Stimulated activated CD4-positive, alpha-beta T cell treated with anti-CD3 and anti-CD28 coated beads, Interleukin-4, amount 100 ng/mL, for 24 hours (primary cell): ENCODE results near the gene GAL3ST1.
"Not testable (repeated sequence)": the region's sequence is repeated elsewhere in the genome, so short reads cannot be mapped to it uniquely, and the experiment has no call there.

Experiments used
- DNase-seq: peaks from one replicate; pipeline ENCODE4 v3.0.0-alpha.2; 2020

The GAL3ST1 gene, protein sequence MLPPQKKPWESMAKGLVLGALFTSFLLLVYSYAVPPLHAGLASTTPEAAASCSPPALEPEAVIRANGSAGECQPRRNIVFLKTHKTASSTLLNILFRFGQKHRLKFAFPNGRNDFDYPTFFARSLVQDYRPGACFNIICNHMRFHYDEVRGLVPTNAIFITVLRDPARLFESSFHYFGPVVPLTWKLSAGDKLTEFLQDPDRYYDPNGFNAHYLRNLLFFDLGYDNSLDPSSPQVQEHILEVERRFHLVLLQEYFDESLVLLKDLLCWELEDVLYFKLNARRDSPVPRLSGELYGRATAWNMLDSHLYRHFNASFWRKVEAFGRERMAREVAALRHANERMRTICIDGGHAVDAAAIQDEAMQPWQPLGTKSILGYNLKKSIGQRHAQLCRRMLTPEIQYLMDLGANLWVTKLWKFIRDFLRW

DNA sequence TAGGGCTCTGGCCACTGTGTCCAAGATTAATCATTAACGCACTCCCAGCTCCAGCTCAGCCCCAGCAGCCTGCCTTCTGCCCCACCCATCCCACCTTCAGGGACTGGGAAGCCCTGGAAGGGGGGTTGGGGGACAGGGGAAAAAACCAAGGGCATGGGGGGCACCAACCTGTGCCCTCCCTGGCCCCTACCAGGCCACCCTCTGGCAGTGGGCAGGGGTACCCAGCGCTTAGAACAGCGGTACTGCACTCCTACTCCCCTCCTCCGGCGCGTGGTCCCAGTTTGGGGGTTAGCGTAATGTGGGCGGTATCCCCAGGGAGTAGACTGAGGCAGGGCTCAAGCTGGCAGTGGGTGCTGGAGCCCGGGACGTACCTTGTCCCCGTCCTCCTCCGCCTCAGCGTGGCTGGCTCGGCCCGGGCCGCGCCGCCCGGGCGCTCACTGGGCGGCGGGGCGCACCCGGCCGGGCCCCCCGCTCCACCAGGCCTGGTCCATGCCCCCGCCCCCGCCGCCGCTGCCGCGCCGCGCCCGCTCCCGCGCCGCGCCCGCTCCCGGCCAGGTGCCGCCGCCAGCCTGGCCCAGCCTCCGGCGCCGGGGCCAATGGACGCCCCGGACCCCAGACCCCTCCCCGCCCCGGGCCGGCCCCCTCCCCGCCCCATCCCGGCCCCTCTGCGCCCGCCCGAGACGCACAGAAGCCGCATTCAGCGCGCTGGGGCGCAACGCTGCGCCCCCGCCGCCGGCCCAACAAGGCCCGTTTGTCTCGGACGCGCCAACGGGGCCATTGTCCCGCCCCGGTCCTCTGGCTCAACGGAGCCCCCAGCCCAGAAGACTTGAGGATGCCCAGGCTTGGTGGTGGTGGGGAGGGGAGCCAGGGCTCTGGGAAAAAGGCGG lies at the start of gene GAL3ST1:
Gene GAL3ST1, minus strand, starts transcription at position 571 of the 887 bp plus-strand sequence. CDS start 17,273 bp downstream, outside the sequence.
- DNase-seq = no peak

DNA sequence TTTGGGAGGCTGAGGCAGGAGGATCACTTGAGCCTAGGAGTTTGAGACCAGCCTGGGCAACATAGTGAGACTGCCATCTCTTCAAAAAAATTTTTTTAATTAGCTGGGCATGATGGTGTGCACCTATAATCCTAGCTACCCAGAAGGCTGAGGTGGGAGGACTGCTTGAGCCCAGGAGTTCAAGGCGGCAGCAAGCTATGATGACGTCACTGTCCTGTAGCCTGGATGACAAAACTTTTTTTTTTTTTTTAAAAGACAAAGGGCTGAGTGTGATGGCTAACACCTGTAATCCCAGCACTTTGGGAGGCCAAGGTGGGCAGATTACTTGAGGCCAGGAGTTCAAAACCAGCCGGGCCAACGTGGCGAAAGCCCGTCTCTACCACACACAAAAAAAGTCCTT lies 45.4 kb upstream of the GAL3ST1 start:
- not testable (repeated sequence) for DNase-seq

DNA sequence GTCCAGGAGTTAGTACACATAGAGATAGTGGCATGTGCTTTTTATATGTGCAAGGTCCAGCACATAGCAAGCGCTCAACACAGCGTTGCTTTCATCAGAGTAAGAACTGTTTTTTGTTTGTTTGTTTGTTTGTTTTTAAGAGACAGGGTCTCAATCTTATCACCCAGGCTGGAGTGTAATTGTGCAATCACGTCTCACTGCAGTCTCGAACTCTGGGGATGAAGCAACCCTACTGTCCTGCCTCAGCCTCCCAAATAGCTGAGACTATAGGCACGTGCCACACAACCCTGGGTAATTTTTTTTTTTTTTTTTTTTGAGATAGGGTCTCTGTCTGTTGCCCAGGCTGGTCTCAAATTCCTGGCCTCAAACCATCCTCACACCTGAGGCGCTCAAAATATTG lies 43.4 kb upstream of the GAL3ST1 start:
- DNase-seq = no peak

DNA sequence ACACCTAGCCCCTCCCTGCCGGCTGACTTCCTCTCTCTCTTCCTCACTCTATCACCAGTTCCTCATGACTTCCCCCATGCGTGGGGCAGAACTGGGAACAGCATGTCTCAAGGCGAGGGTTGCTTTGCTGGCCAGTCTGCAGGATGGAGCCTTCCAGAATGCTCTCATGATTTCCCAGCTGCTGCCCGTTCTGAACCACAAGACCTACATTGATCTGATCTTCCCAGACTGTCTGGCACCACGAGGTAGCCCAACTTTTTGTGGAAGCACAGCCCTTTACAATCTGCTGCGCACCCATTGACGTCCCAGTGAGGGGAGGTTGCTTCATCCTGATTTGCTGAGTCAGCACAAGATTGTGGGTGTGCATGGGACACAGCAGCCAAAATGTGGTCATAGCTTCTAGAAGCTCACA lies 41.1 kb upstream of the GAL3ST1 start:
- DNase-seq = no peak

DNA sequence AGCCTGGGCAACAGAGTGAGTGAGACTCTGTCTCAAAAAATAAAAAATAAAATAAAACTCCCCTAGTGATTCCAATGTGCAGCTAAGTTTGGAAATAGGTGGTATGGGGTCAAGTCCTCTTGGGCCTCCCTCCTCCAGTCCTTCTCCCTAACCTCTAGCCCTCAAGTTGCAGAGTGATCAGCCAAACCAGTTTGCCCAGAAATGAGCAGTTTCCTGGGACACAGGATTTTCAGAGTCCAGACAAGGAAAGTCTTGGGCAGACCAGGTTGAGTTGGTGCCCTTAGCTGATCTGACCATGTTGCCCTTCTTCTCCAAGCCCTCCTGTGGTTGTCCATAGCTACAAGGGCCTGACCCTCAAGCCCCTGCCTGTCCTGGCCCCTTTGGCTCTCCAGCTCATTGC lies 40.4 kb upstream of the GAL3ST1 start:
- no peak for DNase-seq

DNA sequence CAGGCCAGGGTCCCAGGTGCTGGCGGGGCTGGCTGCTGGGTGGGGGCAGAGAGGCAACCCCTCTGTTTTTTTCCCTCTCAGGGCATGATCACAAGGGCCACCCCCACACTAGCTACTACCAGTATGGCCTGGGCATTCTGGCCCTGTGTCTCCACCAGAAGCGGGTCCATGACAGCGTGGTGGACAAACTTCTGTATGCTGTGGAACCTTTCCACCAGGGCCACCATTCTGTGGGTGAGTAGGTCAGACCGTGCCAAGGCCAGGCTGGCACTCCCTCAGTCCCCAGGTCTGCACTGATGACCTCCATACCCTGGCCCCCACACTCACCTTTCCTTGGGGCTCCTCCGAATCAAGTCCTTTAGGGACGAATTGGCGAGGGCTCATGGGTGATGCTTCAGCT lies 39.8 kb upstream of the GAL3ST1 start:
- DNase-seq = no peak

DNA sequence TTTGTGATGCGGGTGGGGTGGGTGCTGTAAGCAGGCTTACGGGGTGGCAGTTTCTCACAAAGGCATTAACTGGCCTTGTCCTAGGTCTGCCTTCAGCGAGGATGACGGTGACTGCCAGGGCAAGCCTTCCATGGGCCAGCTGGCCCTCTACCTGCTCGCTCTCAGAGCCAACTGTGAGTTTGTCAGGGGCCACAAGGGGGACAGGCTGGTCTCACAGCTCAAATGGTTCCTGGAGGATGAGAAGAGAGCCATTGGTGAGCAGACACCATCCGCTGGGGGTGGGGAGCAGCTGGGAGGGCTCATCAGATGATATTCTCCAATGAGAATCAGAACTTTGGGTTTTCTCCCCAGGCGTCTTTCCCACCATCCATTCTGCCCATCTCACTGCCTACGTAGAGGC lies 38.3 kb upstream of the GAL3ST1 start:
- no peak for DNase-seq

DNA sequence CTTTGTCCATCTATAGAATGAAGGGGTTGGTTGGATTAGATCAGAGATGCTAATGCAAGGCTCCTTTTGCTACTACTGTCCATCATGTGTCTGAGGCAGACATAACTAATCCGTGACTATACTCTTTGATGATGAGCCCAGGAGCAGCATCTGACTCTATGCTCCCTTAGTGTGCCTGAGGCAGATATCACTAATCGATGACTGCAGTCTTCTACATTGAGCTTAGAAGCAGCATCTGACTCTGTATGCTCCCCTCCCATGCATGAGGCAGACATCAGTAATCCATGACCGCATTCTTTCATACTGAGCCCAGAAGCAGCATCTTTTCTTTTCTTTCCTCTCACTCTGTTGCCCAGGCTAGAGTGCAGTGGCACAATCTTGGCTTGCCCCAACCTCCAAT lies 36.7 kb upstream of the GAL3ST1 start:
- DNase-seq = no peak

DNA sequence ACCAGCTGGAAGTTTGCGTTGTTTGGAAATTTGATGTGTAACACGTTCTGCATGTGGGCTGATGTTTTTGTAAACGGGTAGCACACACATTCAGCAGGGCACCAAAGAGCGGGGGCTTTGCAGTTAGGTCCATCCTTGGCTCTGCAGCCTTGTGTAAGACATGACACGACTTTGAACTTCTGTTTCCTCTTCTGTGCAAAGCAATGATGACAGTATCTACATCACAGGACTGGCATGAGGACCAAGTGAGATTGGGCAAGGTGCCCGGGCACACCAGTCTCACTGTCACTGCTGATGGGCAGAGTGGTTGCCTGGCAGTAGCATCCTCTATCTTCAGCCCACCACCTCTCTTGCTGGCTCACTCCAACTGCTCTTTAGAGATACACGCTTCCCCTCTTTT lies 35.8 kb upstream of the GAL3ST1 start:
- no peak for DNase-seq

DNA sequence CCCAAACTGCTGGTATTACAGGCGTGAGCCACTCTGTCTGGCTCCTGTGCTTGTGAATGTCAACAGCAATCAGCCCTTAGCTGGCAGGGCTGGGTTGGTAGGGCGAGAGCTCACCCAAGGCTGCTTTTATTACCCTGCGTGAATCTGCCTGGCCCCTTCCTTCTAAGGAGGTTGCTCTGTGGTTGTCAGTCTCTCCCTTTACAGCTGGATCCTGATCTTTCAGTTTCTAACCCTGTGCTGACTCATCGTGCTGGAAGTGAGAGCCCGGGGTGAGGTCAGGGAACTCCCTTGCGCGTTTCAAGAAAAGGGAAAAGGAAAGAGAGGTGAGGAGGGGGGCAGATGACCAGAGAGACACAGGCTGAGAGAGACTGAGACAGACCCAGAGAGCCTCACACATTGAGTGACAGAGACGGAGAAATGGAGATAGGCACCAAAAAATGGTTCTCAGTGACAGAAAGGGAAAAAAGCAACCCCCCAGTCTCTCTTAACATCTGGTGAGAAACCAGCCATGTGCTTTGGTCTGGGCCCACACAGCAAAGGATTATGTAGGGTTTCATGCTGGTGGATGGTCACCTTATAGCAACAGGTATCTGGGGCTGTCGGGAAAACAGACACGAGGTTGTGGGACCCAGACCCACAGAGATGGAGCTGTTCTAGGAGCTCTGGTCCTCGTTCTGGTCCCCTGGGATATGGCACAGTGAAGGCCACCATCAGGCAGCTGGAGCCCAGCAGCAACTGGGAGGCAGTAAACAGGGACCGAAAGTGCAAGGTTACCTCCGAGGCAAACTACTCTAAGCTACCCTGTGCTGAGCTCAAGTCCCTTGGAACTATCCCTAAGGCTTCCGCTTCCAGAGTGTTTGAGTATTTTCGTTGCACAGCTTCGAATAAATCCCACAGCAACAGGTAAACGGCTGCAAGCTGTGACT lies 35.1 kb upstream of the GAL3ST1 start:
- DNase-seq = peak; percentile 26

DNA sequence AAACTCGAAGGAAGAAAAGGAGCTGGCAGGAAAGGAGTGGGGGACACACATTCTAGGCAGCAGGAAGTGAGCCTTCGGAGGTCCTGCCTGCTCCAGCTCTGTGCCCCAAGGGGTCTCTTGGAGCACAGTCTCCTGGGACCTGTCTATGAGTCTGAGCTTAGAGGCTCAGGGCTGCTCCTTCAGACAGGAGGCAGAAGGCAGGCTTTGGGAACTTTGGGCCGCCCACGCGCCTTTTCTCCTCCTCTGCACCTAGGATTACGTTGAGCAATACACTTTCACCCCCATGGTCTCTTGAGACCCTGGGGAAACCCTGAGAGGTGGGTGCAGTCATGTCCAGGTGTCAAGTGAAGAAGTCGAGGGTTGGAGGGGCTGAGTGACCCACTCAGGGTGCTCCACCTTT lies 33.5 kb upstream of the GAL3ST1 start:
- no peak for DNase-seq

DNA sequence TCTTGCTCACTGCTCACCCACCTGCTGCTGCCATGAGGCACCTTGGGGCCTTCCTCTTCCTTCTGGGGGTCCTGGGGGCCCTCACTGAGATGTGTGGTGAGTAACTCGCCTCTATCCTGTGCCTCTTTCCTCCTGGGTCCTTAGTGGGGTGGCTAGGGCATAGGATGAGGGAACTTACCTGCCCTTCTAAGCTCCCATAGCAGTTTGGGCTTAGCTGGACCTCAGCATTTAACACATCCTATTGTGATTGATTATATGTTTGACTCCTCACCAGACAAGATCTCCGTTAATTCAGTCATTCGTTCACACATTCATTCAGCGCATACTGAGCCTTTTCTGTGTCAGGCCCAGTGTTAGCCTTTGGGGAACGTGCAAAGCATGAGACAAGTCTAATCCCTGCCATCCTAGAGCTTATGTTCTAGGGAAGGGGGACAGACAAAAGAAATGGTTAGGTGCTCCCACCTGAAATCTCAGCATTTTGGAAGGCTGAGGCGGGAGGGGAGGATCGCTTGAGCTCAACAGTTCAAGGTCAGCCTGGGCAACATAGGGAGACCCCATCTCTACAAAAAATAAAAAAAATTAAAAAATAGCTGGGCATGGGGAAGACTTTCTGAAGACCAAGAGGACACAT lies 33.0 kb upstream of the GAL3ST1 start:
- DNase-seq = no peak

DNA sequence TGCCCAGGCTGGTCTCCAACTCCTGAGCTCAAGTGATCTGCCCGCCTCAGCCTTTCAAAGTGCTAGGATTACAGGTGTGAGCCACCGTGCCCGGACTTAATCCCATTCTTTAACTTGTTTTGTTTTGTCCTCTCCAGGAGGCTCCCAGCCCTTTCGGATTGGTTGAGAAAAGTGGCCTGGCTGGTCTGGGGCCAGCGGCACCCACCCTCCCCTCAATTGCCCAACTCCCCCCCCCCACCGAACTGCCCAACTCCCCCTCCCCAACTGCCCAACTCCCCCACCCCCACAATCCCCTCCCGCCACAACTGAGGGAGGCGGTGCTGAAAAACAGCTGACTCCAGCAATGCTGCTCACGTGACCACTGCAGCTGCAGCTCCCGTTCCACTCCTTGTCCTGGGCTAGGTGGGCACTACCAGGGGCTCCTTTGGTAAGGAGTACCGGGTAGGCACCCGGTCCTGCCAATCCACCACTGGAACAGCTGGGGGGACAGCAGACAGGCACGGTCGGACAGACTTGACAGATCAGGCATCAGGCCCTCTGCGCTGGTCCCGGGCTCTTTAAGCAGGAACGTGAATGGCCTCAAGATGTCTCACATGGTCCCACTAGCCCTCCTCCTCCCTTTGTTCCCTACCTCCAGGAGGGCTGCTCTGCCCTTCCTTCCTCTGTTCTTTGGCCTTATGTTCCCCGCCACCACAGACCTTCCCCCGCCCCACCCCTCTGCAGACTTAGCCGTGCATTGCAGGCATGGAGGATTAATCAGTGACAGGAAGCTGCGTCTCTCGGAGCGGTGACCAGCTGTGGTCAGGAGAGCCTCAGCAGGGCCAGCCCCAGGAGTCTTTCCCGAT lies 32.2 kb upstream of the GAL3ST1 start, which contains the start of gene TCN2:
Gene TCN2, plus strand, starts transcription at position 720 of the 845 bp plus-strand sequence. CDS start 158 bp downstream, outside the sequence.
- DNase-seq = peak; percentile 26

DNA sequence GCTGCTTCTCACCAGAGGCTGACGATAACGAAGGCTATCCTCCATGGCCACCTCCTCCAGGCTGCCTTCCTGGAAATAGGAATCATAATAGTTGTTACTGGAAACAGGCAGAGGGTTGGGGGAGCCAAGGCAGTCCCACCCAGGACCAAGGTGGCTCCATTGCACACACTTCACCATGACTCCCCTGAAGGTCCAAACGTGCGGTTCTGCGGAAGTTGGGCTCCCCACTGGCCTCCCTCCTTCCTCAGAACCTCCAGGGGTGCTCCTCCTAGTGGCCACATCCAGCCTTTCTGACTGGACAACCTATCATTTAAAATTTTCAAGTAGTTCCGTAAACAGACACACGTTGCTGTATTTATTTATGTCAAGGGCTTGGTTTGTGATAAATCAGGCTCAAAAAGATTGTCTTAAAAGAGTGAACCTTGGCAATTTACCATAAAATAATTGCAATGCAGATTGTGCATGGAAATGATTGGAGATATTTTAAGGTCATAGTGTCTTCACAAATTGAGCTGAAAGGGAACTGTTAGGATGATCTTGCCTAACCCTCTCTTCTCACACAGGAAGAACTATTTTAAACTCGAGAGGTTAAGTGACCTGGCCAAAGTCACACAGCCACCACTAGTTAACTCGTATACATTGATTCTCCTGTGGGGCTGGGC lies 31.1 kb upstream of the GAL3ST1 start:
- peak; percentile 40 for DNase-seq

DNA sequence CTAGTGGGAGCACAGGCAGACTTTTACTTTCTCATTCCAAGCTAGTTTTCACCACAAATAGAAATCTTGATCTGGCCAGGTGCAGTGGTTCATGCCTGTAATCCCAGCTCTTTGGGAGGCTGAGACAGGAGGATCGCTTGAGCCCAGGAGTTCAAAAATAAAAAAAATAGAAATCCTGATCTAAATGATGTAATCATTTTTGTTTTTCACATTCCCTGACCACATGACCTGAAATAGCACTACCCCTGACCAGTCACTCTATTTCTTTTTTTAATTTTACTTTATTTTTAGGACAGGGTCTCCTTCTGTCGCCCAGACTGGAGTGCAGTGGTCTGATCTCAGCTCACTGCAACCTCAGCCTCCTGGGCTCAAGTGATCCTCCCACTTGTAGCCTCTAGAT lies 30.3 kb upstream of the GAL3ST1 start:
- DNase-seq = no peak

DNA sequence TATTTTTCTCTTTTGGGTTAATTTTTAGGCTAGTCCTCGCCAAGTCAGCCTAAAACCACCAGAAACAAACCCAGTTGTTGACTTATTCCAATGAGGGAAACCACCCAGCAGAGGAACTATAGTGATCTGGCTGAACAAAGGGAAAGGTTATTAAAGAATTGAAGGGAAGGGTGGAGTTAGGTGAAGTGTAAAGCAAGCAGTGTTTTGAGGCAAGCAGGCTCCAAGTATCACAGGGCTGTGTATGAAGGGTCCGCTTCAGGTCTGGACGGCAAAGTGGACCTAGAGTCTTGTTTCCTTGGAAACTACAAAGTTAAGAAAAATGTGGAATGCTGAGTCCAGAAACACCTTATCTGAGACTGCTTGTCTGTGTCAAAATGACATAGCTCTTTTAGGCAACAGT lies 29.3 kb upstream of the GAL3ST1 start:
- no peak for DNase-seq

DNA sequence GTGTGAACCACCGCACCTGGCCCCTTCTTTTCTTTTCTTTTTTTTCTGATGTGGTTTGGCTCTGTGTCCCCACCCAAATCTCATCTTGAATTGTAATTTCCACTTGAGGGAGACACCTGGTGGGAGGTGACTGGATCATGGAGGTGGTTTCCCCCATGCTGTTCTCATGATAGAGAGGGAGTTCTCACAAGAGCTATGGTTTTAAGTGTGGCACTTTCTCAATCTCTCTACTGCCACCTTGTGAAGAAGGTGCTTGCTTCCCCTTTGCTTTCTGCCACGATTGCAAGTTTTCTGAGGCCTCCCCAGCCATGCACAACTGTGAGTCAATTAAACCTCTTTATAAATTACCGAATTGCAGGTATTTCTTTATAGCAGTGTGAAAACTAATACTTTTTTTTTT lies 27.6 kb upstream of the GAL3ST1 start:
- peak; percentile 14 for DNase-seq

DNA sequence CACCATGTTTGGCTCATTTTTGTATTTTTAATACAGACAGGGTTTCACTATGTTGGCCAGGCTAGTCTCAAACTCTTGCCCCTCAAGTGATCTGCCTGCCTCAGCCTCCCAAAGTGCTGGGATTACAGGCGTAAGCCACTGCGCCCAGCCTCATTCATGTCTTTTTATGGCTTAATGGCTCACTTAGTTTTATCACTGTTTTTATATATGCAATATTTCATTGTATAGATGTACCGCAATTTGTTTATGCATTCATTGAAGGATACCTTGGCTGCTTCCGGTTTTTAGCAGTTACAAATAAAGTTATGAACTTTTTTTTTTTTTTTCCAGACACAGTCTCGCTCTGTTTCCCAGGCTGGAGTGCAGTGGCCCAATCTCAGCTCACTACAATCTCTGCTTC lies 27.0 kb upstream of the GAL3ST1 start:
- DNase-seq = no peak

DNA sequence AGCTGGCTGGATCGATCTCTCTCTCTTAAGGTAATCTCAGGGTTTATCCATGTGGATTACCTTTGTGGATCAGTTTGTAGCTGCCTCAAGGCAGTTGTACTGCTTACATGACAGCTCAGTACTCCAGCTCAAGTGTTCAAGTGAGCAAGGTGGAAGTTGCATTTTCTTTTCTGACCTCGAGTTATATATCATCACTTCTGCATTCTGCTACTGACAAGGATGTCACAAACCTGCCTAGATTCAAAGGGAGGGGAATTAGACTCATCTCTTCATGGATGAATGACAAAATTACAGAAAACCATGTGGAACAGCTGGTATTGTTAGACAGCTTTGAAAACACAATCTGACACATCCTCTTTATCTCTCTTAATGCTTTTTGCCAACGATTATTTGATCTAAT lies 26.5 kb upstream of the GAL3ST1 start:
- no peak for DNase-seq

DNA sequence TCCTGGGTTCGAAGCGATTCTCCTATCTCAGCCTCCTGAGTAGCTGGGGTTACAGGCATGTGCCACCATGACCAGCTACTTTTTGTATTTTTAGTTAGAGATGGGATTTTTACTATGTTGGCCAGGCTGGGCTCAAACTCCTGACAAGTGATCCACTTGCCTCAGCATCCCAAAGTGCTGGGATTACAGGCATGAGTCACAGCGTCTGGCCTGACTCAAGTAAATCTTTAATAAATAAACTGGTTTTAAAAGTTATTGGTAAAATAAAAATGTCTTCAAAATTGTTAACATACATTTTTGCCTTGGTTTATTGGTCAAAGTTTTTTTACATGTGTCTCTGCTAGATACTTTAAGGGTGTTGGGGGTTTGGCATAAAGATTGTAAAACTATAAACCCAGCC lies 24.5 kb upstream of the GAL3ST1 start:
- no peak for DNase-seq

DNA sequence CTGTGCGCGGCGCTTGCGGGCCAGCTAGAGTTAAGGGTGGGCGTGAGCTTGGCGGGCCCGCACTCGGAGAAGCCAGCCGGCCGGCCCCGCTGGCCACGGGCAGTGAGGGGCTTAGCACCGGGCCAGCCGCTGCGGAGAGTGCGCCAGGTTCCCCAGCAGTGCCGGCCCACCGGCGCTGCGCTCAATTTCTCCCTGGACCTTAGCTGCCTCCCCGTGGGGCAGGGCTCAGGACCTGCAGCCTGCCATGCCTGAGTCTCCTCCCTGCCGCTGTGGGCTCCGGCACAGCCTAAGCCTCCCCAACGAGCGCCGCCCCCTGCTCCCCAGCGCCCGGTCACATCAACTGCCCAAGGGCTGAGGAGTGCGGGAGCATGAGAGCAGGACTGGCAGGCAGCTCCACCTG lies 22.4 kb upstream of the GAL3ST1 start:
- no peak for DNase-seq
